NB4 (cell line): ENCODE results near the gene RPRD2.

Source experiments
- POLR2A ChIP-seq: IDR thresholded peaks from 2 replicates; pipeline ENCODE4 v1.6.1; 2011; ENCODE audit warnings: mild to moderate bottlenecking; ENCODE audit not compliant: insufficient read length; ENCODE audit errors: extremely low read depth
- TF ChIP-seq, protein P1 (sequence below): IDR thresholded peaks from one replicate; pipeline ENCODE4 v1.5.1; 2012; ENCODE audit warnings: low read depth, low read length

DNA sequence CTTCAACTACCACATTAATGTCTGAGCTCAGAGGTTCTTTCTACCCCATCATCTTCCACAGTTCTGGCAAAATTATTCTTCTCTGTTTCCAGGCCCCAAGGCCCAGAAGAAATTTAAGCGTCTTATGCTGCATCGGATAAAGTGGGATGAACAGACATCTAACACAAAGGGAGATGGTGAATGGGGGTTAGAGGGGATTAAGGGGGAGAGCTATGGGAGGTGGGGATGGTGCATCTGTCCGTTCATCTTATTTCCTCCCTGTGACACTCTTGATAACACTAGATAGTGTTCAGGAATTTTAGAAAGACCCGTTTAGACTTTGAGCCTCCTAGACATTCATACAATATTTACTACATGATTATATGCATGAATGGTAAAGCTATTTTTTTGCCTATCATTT is 17.6 kb upstream of the RPRD2 start:
- TF ChIP-seq, protein P1, sequence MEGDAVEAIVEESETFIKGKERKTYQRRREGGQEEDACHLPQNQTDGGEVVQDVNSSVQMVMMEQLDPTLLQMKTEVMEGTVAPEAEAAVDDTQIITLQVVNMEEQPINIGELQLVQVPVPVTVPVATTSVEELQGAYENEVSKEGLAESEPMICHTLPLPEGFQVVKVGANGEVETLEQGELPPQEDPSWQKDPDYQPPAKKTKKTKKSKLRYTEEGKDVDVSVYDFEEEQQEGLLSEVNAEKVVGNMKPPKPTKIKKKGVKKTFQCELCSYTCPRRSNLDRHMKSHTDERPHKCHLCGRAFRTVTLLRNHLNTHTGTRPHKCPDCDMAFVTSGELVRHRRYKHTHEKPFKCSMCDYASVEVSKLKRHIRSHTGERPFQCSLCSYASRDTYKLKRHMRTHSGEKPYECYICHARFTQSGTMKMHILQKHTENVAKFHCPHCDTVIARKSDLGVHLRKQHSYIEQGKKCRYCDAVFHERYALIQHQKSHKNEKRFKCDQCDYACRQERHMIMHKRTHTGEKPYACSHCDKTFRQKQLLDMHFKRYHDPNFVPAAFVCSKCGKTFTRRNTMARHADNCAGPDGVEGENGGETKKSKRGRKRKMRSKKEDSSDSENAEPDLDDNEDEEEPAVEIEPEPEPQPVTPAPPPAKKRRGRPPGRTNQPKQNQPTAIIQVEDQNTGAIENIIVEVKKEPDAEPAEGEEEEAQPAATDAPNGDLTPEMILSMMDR = no peak
- no peak for TF ChIP-seq POLR2A
